Activated CD8-positive, alpha-beta memory T cell treated with anti-CD3 and anti-CD28 coated beads, Interleukin-2, amount 50 U/mL, for 24 hours (primary cell): ENCODE results near the gene TYW1.
"Not testable (repeated sequence)": the region's sequence is repeated elsewhere in the genome, so short reads cannot be mapped to it uniquely, and the experiment has no call there.

Experiments used
- DNase-seq: peaks from one replicate; pipeline ENCODE4 v3.0.0-alpha.2; 2020; ENCODE audit errors: extremely low read depth

The TYW1 gene

DNA sequence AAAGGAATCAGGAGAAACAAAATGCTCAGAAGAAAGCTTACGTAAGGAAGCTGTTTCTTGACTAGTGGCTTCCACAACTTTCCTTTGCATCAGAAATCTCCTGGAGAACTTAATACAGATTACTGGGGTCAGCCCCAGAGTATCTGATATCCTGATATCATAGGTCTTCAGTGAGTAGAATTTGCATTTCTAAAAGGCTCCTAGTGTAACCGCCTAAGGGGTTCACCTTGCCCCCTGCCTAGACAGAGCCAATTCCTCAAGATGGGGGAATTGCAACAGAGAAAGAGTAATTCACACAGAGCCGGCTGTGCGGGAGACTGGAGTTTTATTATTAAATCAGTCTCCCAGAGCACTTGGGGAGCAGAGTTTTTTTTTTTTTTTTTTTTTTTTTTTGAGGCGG is 251.7 kb downstream of the TYW1 start:
- DNase-seq: not testable (repeated sequence)

DNA sequence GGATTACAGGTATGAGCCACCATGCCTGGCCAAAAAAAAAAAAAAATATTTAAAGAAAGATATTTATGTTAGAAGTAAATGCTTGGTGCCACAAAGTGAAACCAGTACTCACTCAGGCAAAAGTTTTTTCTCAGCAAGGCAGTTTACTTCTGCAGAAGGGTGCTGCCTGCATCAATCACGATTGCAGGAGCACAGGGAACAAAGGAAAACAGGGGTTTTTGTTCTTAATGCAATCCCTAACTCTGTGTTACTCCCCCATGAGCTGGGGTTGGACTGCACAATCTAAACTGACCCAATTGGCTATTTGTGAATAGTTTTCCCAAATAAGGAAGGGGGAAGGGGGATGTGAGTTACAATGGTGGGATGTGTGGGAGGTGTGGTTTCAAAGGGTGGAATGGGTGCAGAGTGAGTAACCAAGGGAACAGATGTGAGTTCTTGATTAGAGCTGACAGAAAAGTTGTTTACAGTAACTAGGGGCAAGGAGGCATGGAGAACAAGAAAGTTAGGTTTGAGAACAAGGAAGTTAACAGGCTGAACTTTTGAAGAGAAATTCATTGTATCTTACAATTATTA is 255.4 kb downstream of the TYW1 start:
- no peak for DNase-seq

DNA sequence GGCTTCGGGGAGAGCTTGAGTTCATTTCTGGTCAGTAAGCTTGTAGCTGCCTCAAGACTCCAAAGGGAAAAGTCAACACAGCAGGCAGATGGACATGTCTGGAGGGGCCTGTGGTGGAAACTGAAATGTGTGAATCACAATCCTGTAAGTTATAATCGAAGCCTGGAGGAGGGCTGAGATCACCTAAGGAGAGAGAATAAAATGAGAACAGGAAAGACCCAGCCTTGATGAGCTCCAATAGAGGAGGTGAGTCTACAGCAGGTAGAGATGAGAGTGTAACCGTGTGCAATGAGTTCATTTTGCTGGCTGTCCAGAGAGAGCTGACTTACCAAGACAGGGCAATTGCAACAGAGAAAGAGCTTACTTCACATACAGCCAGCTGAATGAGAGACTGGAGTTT is 258.4 kb downstream of the TYW1 start:
- DNase-seq: not testable (repeated sequence)

DNA sequence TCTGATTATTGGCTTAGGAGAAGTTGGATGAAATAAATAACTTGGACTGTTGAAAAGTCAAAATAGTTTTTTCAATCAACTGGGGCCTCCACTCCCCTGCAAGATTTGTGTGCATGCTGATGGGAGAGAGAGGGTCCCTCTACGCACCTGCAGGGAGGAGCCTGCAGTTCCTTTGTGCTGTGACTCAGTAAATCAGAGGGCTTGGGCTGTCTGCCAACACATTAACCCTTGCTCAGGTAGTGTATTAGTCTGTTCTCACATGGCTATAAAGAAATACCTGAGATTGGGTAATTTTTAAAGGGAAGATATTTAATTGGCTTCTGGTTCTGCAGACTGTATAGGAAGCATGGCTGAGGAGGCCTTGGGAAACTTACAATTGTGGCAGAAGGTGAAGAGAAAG is 261.1 kb downstream of the TYW1 start:
- DNase-seq: not testable (repeated sequence)

DNA sequence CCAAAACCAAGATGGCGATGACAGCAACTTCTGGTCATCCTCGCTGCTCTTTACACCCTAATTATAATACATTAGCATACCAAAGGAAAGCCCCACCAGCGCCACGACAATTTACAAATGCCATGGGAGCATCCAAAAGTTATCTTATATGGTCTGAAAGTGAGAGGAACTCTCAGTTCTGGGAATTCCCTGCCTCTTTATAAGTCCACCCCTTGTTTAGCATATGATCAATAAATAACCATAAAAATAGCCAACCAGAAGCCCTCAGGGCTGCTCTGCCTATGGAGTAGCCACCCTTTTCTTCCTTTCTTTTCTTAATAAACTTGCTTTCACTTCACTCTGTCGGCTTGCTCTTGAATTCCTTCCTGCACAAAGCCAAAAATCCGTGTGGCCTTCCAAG is 262.7 kb downstream of the TYW1 start:
- DNase-seq: not testable (repeated sequence)

DNA sequence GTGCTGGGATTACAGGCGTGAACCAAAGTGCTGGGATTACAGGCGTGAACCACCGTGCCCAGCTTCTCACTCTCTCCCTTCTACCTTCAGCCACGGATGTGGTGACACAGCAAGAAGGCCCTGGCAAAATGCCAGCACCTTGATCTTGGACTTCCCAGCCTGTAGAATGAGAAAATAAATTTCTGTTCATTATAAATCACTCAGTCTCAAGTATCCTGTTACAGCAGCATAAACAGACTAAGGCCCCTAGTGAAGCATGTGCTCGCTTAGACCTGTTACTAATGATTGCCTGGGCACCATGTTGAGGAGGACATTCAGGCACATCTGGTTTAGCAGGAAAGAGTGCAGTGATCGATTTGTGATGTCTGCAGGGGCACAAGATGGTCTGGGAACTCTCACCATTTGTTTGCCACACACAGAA is 263.5 kb downstream of the TYW1 start:
- not testable (repeated sequence) for DNase-seq

DNA sequence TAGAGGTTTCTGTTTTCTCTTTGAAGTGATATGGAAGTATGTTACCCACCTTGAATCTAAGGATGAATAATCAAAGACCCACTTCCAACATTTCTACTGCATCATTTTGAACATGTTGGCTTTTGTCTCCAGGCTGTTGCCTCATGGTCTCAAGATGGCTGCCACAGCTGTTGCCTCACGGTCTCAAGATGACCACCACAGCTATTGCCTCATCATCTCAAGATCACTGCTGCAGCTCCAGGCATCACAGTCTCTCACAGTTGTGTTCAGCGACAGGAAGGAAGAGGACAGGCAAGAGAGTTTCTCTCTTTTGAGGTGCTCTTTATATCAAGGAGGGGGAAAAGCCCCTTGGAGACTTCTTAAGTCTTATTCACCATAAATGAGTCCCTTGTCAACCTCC is 267.4 kb downstream of the TYW1 start:
- not testable (repeated sequence) for DNase-seq

DNA sequence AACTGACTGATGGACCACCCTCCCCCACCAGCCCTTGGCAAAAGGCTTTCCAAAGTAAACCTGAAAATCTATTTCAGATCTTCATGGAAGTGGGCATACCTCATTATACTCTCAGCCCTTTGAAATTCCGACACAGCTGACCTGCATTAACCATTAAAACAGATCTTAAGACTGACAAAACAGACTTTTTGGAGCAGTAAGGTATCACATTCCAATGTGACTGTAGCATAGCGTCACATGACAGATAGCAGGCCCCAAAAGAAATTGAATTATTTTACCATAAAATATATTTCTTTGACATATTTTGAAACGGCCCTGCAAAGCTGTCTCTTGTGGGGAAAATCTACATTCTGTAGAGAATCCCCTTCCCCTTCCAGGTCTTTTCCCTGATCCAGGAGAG is 269.4 kb downstream of the TYW1 start:
- not testable (repeated sequence) for DNase-seq

DNA sequence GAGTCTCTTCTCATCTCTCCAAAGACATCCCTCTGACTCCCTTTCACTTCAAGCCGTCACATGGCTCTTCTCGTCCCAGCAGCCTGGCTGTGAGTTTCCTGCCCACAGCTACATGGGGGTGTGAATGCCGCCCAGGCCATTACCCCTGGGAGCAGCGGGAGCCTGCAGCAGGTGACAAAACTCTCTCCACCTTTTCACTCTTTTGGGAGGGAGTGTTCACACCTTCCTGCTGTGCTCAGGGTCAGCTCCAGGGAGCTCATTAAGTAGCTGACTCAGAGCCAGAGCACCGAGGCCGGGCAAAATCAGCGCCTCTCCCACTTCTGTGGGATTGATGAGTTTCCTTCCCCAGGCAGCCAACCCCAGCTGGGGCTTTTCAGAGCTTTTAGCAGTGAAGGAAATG is 271.3 kb downstream of the TYW1 start:
- no peak for DNase-seq

DNA sequence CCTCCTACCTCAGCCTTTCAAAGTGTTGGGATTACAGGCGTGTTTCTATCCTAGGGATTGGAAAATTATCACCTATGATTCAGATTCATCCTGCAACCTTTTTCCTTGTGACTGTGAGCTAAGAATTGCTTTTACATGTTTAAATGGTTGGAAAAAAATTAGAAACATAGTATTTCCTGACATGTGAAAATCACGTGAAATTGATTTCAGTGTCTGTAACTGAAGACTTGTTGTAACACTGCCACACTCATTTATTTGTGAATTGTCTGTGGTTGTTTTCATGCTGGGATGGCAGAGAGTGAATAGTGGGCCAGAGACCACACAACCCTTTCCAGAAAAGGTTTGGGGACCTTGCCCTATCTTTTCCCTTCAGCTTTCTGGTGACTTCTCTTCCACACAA is 273.3 kb downstream of the TYW1 start:
- not testable (repeated sequence) for DNase-seq
